Testis (tissue), 3 donors: ENCODE measurements around the gene CDK17. TPM values are rescaled to one million over a fixed set of nuclear protein-coding genes. Genes with fewer than 3 reads are reported as not detected.

Experiments used
- DNase-seq: peaks from one replicate; pipeline ENCODE4 v3.0.0-alpha.2; 2019
- H3K27ac ChIP-seq, 2 donors: fragments of 200-600 bp; sonication (generic); one replicate each; pipeline ENCODE4 v1.5.1; 2019
- H3K27me3 ChIP-seq: fragments of 200-600 bp; sonication (generic); one replicate; pipeline ENCODE4 v1.5.1; 2019
- H3K36me3 ChIP-seq: fragments of 200-600 bp; sonication (generic); one replicate; pipeline ENCODE4 v1.5.1; 2017; ENCODE audit warnings: low read depth; ENCODE audit errors: missing control alignments
- H3K4me1 ChIP-seq: fragments of 200-600 bp; sonication (generic); one replicate; pipeline ENCODE4 v1.5.1; 2019
- H3K4me3 ChIP-seq, 2 donors: fragments of 200-600 bp; sonication (generic); one replicate each; pipeline ENCODE4 v1.5.1; 2017 to 2019
- H3K9me3 ChIP-seq: fragments of 200-600 bp; sonication (generic); one replicate; pipeline ENCODE4 v1.5.1; 2017
- CTCF ChIP-seq, 3 experiments: fragments of 450-650 bp in 2 of 3; fragments of 200-600 bp in 1 of 3; sonication (generic) in 1 of 3; IDR thresholded peaks; one replicate each; pipeline ENCODE4 v1.5.1; 2016 to 2019; ENCODE audit warnings: antibody characterized with exemption in 3 of 3, mild to moderate bottlenecking in 2 of 3, moderate library complexity in 1 of 3
- POLR2A ChIP-seq: fragments of 450-650 bp; IDR thresholded peaks from one replicate; pipeline ENCODE4 v1.6.1; 2017; ENCODE audit warnings: antibody characterized with exemption, mild to moderate bottlenecking, moderate library complexity
- WGBS, 2 donors: methylation state at CpG; one replicate each; pipeline ENCODE4 v1.1.5; 2018; 5-methylcytosine and 5-hydroxymethylcytosine counted together
- intact Hi-C: fragments of 100-400 bp; cut with DNase I; formaldehyde crosslinking; loops from one replicate; pipeline ENCODE4 v1.15.1; 2023; ENCODE audit warnings: low total_unique reads
- polyA plus RNA-seq: library from polyadenylated mRNA; stranded (reverse); fragments of 350-450 nt; fragmentation: Illumina TruSeq; extraction: RNeasy Lipid Tissue Mini Kit (QIAGEN cat#74804); gene quantifications from one replicate; pipeline ENCODE4 v1.2.3, GENCODE V29; 2014; ENCODE audit warnings: low read depth, low replicate concordance; ENCODE audit not compliant: insufficient read depth
- small RNA-seq, 2 donors: library from RNA; depleted of rRNA; stranded (forward); fragments of <200 nt; gene quantifications; one replicate each; pipeline ENCODE3, GENCODE V24; 2016
- total RNA-seq, 2 donors: library from RNA; depleted of rRNA; stranded (reverse); fragments of >200 nt; gene quantifications; one replicate each; pipeline ENCODE4 v1.2.3, GENCODE V29; 2016

Gene CDK17
- total and polyA plus RNA-seq, 3 donors from 2014 or later, result 40.7 to 100.0 (median 91.5) TPM

- Histone ChIP-seq H3K9me3 (no peaks in the 10 kb centered on the region), H3K36me3 (no peaks in the 10 kb centered on the region), H3K27me3 (no peaks in the 10 kb centered on the region), H3K27ac (no peak overlapping the region), H3K4me1 (peaks cover 14% of the 10 kb centered on the region), H3K4me3 (no peak overlapping the region)
- 83 to 90% methylated on average over 11 to 12 of the region's 12 CpGs for WGBS, 2 donors
- TF ChIP-seq POLR2A, result no peak
- no peak for TF ChIP-seq CTCF (IDR thresholded peaks at IDR 0.05)
- intact Hi-C loops, result loop anchor here (10.0 kb wide), 1 partner anchor 166 kb away; no protein-coding TSS in a partner anchor
- DNase-seq, result no peak
Observed at GRCh38 chr12:96228566-96229248, 171.5 kb downstream of the CDK17 start.

Small RNA genes lying within 50 kb of the gene (small RNA-seq; reads per million reads assigned to genes)
- 0 reads per million in 2 donors for gene RN7SKP11
- gene RNU4-24P, result 0 reads per million in 2 donors

Other genes with a start within 250 kb of the CDK17 start
- gene ELK3, start 206.1 kb downstream of the CDK17 start, total RNA-seq, result 10 to 100 TPM; 11.3 to 15.4 TPM
- gene ELK3, start 206.1 kb downstream of the CDK17 start, polyA plus RNA-seq, result 17.1 TPM
- 10 to 100 TPM; 14.4 to 36.9 TPM for gene CFAP54, start 89.1 kb upstream of the CDK17 start, total RNA-seq
- 8.4 TPM for gene CFAP54, start 89.1 kb upstream of the CDK17 start, polyA plus RNA-seq